ENCODE results near the gene NPRL2. TPM values are rescaled to one million over a fixed set of nuclear protein-coding genes. Genes with fewer than 3 reads are reported as not detected.
A peak's percentile ranks its signal among the peaks of the same experiment; 100 is the strongest.

Gene NPRL2
- total and polyA plus RNA-seq, 2 experiments from 2014 or later: 22.3 to 27.7 TPM

DNA sequence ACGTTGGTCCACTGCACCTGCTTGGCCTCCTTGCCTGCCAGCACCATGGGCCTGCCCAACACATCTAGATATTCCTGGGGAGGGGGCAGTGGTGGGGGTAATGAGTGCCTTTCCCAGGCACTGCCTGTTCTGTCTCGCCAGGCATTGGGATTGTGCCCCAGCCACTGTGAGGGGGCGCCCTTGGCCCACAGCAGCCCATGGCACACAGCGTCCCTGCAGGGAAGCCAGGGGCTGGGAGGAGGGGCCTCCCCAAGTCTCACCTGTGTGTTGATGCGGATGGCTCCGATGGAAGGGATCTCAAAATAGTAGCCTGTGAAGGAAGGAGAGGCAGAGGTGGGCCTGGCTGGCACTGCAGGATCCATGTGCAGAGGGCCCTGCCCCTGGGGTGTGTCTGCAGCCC, 27.4 kb upstream of the NPRL2 start:
- H3K27me3 Mint-ChIP-seq (ENCODE audit: insufficient read depth, low read depth, poor library complexity): peaks cover 20% of the 10 kb centered on the region
- Histone ChIP-seq H3K79me2 (replicated peaks; ENCODE audit: insufficient read depth) (no peaks in the 10 kb centered on the region), H3K4me1 (ENCODE audit: insufficient read depth) (peaks cover 6% of the 10 kb centered on the region), H3K4me2 (no peak overlapping the region), H4K20me1 (replicated peaks; ENCODE audit: insufficient read depth) (no peaks in the 10 kb centered on the region), H3K4me3 (no peak overlapping the region), H3K36me3 (ENCODE audit: insufficient read depth) (no peaks in the 10 kb centered on the region), H3K27me3 (ENCODE audit: insufficient read depth) (no peaks in the 10 kb centered on the region), H3F3A (replicated peaks; ENCODE audit: low read depth) (no peaks in the 10 kb centered on the region), H2AFZ (no peak overlapping the region), H3K9me2 (ENCODE audit: insufficient read depth) (no peaks in the 10 kb centered on the region), H3K27ac (ENCODE audit: low read depth) (no peak overlapping the region)
- no peak overlapping the region; the same call in 2 of the 3 replicates for H3K4me3 Mint-ChIP-seq
- no peaks in the 10 kb centered on the region; the same call in 2 of the 3 replicates for H3K36me3 Mint-ChIP-seq (ENCODE audit: low read depth)
- peak; percentile 32 to 65; a peak in 3 of 4 replicates for TF ChIP-seq CTCF (conservative IDR thresholded peaks at IDR 0.05; ENCODE audit: low read depth in 2 of 2)
- no peak for TF ChIP-seq ZNF462 (CRISPR knock-in tag; IDR thresholded peaks at IDR 0.05)
- H3K4me1 Mint-ChIP-seq: peaks cover 15% of the 10 kb centered on the region
- ATAC-seq (peak; percentile 35), DNase-seq (ENCODE audit: low spot score) (peak; percentile 42)
- H3K27ac Mint-ChIP-seq: no peak overlapping the region
- no peaks in the 10 kb centered on the region; the same call in 1 of the 3 replicates for H3K9me3 Mint-ChIP-seq
